B cell (primary cell): Measurements from ENCODE around the gene GPATCH8. TPM values are rescaled to one million over a fixed set of nuclear protein-coding genes. Genes with fewer than 3 reads are reported as not detected.

Source experiments
- ATAC-seq: fragments of 200-7000 bp; cut with Tn5 transposase; one replicate; pipeline ENCODE4 v1.10.0; 2021; ENCODE audit warnings: low read depth, mild to moderate bottlenecking, moderate number of reproducible peaks, moderate library complexity
- CTCF ChIA-PET: fragments of 350-600 bp; sonication (Branson Sonifier 250); formaldehyde crosslinking; loops from one replicate; lab custom pipeline; 2021; ENCODE audit warnings: antibody characterized with exemption, inconsistent platforms; lab: Charles Lee
- POLR2A ChIA-PET: fragments of 350-600 bp; sonication (Branson Sonifier 250); formaldehyde crosslinking; loops from one replicate; lab custom pipeline; 2021; ENCODE audit warnings: antibody characterized with exemption; lab: Charles Lee
- DNase-seq: peaks from one replicate; pipeline ENCODE4 v3.0.0; 2013
- H2AFZ ChIP-seq: 2 replicates; pipeline ENCODE4 v1.6.1; 2012; ENCODE audit warnings: mild to moderate bottlenecking, low read depth, low read length; ENCODE audit not compliant: insufficient read depth, poor library complexity, severe bottlenecking
- H3K27ac ChIP-seq, 2 donors: 1 replicate in 1 of 2; 2 replicates in 1 of 2; pipeline ENCODE4 v1.5.1; 2012 to 2013; ENCODE audit warnings: low read length in 2 of 2, mild to moderate bottlenecking in 2 of 2, moderate library complexity in 1 of 2
- H3K27me3 ChIP-seq, 4 experiments: fragments of 200-600 bp in 1 of 4; sonication (generic) in 1 of 4; replicated peaks in 1 of 4; 1 replicate in 2 of 4; 2 replicates in 2 of 4; pipeline versions ENCODE4 v1.6.1 to v1.7.0; 2013 to 2016; ENCODE audit warnings: low read length in 3 of 4, mild to moderate bottlenecking in 2 of 4, mixed read lengths in 1 of 4, moderate library complexity in 1 of 4; ENCODE audit not compliant: insufficient read depth in 4 of 4, control insufficient read depth in 3 of 4; ENCODE audit errors: control extremely low read depth in 1 of 4
- H3K36me3 ChIP-seq, 2 experiments: replicated peaks in 1 of 2; 1 replicate in 1 of 2; 2 replicates in 1 of 2; pipeline versions ENCODE4 v1.6.1 to v1.7.1; 2013; ENCODE audit warnings: low read length in 1 of 2; ENCODE audit not compliant: insufficient read depth in 2 of 2, control insufficient read depth in 1 of 2; ENCODE audit errors: control extremely low read depth in 1 of 2, extremely low read depth in 1 of 2
- H3K4me1 ChIP-seq, 2 donors: fragments of 200-600 bp in 1 of 2; sonication (generic) in 1 of 2; 1 replicate in 1 of 2; 2 replicates in 1 of 2; pipeline versions ENCODE4 v1.5.1 to v1.6.1; 2013 to 2017; ENCODE audit warnings: low read length in 2 of 2; ENCODE audit not compliant: control insufficient read depth in 2 of 2, insufficient read depth in 2 of 2
- H3K4me2 ChIP-seq: replicated peaks from 2 replicates; pipeline ENCODE3; 2012; ENCODE audit warnings: mild to moderate bottlenecking, low read depth, low read length; ENCODE audit not compliant: poor library complexity, severe bottlenecking
- H3K4me3 ChIP-seq, 5 experiments: fragments of 200-600 bp in 1 of 5; sonication (generic) in 1 of 5; 1 replicate in 3 of 5; 2 replicates in 2 of 5; pipeline versions ENCODE4 v1.5.1 to v1.7.0; 2011 to 2016; ENCODE audit warnings: low read length in 4 of 5, mild to moderate bottlenecking in 4 of 5, low read depth in 2 of 5, control low read depth in 1 of 5, moderate library complexity in 1 of 5; ENCODE audit not compliant: insufficient read depth in 1 of 5; ENCODE audit errors: control extremely low read depth in 1 of 5, extremely low read depth in 1 of 5
- H3K79me2 ChIP-seq: fragments of 200-600 bp; sonication (generic); one replicate; pipeline ENCODE4 v1.6.0; 2016; ENCODE audit warnings: low read length; ENCODE audit not compliant: control insufficient read depth, insufficient read depth
- H3K9ac ChIP-seq: fragments of 200-600 bp; sonication (generic); 2 replicates; pipeline ENCODE4 v1.6.1; 2017; ENCODE audit warnings: mild to moderate bottlenecking, low read length, moderate library complexity
- H3K9me3 ChIP-seq, 3 donors: one replicate each; pipeline versions ENCODE4 v1.6.1 to v1.7.1; 2013; ENCODE audit warnings: low read length in 2 of 3; ENCODE audit not compliant: control insufficient read depth in 2 of 3, insufficient read depth in 1 of 3; ENCODE audit errors: control extremely low read depth in 1 of 3
- H4K20me1 ChIP-seq: 2 replicates; pipeline ENCODE4 v1.6.0; 2012; ENCODE audit warnings: mild to moderate bottlenecking, low read length; ENCODE audit not compliant: insufficient read depth, control insufficient read depth, poor library complexity, severe bottlenecking
- H3K27ac Mint-ChIP-seq: one replicate; pipeline ENCODE4 v1.8.0; 2021; ENCODE audit warnings: mixed read lengths
- H3K27me3 Mint-ChIP-seq: one replicate; pipeline ENCODE4 v1.8.0; 2021; ENCODE audit warnings: mixed read lengths
- H3K4me1 Mint-ChIP-seq: one replicate; pipeline ENCODE4 v1.8.0; 2021; ENCODE audit warnings: mixed read lengths
- H3K4me3 Mint-ChIP-seq: one replicate; pipeline ENCODE4 v1.8.0; 2021; ENCODE audit warnings: mixed read lengths
- H3K9me3 Mint-ChIP-seq: one replicate; pipeline ENCODE4 v1.8.0; 2022; ENCODE audit warnings: mixed read lengths; ENCODE audit not compliant: insufficient read depth
- EZH2 ChIP-seq: IDR thresholded peaks from 2 replicates; pipeline ENCODE4 v1.6.1; 2012; ENCODE audit warnings: borderline replicate concordance, low read depth, mild to moderate bottlenecking, moderate library complexity, low read length; ENCODE audit not compliant: insufficient read depth, poor library complexity, severe bottlenecking
- WGBS: methylation state at CpG from one replicate; pipeline ENCODE4 v1.1.5; 2013; ENCODE audit warnings: missing lambda C conversion rate; ENCODE audit not compliant: insufficient coverage; 5-methylcytosine and 5-hydroxymethylcytosine counted together
- intact Hi-C: fragments of 100-400 bp; cut with micrococcal nuclease; formaldehyde crosslinking; loops from one replicate; pipeline ENCODE4 v1.10.0; 2022
- polyA plus RNA-seq: library from polyadenylated mRNA; depleted of rRNA; stranded (reverse); fragments of >200 nt; gene quantifications from 2 replicates; pipeline ENCODE4 v1.2.3, GENCODE V29; 2012
- total RNA-seq, 2 donors: library from RNA; stranded (reverse); fragments of 120-200 nt in 1 of 2; gene quantifications; 1 replicate in 1 of 2; 2 replicates in 1 of 2; pipeline versions ENCODE4 v1.2.3 to v1.2.4, GENCODE V29; 2013 to 2022
- TF ChIP-seq, protein P1 (sequence below): fragments of 200-600 bp; IDR thresholded peaks from one replicate; pipeline ENCODE4 v1.8.0; 2022; ENCODE audit warnings: antibody characterized with exemption, mild to moderate bottlenecking

Gene GPATCH8
- total and polyA plus RNA-seq, 2 donors (not counting 1 experiment from before 2014, with no cell fraction given), result 28.3 to 83.4 TPM

DNA sequence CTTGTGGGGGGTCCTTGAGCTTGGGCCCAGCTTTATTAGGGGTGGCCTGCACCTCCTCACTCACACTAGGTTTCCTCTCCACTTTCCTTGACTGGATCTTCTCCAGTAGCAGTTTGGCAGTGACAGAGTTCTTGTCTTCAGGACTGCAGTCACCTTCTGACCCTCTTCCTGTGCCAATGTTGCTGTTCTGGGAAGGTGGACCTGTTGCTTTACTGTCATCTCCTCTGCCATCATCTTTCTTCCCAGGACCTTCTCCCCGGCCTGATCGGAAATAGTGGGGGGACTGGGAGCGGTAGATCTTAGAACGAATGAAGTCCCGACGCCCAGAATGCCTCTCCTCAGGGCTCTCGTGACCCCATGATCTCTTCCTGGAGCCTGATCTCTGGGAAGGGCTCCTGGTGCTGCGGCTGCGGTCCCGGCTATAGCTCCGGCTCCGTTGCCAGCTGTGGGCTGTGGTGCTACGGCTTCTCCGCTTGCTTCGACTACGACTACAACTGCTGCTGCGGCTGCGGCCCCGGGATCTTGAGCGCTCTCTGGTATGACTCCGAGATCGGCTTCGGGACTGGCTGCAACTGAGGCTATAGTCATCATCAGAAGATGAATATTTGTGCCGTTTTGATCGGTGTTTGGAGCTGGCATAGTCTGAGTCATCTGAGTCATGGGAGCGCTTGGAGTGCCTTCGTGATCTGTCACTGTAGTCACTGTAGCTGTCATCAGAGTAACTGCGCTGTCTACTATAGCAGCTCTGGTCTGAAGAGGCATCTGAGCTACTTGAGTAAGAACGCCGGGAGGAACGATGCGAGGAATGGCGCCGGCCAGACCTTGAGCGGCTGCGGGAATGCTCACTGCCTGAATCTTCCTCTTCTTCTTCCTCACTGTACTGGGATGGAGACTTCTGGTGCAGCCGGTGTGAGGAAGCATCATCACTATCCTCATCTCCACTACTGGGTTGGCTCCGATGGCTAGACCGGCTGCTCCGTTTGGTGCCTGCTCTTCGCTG lies 104.2 kb downstream of the GPATCH8 start:
- H3K4me1 ChIP-seq, result peaks cover 0 to 11% of the 10 kb centered on the region in 2 donors
- ChIA-PET CTCF (interaction anchor here (0.7 kb wide), 1 partner anchor 10 kb away, joined by 3 read pairs; no protein-coding TSS in a partner anchor), POLR2A (no interaction called here)
- Mint-ChIP-seq H3K9me3 (no peaks in the 10 kb centered on the region), H3K4me1 (peaks cover 7% of the 10 kb centered on the region), H3K4me3 (no peak overlapping the region), H3K27me3 (no peaks in the 10 kb centered on the region), H3K27ac (no peak overlapping the region)
- no peaks in the 10 kb centered on the region for H3K9me3 ChIP-seq
- no peak overlapping the region for H2AFZ ChIP-seq
- peaks cover 0 to 50% of the 10 kb centered on the region in 2 experiments for H3K36me3 ChIP-seq
- H4K20me1 ChIP-seq, result peaks cover 14% of the 10 kb centered on the region
- H3K27me3 ChIP-seq, result no peaks in the 10 kb centered on the region
- TF ChIP-seq EZH2, result no peak
- TF ChIP-seq, protein P1, sequence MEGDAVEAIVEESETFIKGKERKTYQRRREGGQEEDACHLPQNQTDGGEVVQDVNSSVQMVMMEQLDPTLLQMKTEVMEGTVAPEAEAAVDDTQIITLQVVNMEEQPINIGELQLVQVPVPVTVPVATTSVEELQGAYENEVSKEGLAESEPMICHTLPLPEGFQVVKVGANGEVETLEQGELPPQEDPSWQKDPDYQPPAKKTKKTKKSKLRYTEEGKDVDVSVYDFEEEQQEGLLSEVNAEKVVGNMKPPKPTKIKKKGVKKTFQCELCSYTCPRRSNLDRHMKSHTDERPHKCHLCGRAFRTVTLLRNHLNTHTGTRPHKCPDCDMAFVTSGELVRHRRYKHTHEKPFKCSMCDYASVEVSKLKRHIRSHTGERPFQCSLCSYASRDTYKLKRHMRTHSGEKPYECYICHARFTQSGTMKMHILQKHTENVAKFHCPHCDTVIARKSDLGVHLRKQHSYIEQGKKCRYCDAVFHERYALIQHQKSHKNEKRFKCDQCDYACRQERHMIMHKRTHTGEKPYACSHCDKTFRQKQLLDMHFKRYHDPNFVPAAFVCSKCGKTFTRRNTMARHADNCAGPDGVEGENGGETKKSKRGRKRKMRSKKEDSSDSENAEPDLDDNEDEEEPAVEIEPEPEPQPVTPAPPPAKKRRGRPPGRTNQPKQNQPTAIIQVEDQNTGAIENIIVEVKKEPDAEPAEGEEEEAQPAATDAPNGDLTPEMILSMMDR, result no peak
- no peak for DNase-seq
- intact Hi-C loops, result no loop called here
- no peak overlapping the region for H3K4me3 ChIP-seq
- no peak overlapping the region for H3K27ac ChIP-seq
- ATAC-seq, result no peak
- H3K4me2 ChIP-seq, result no peak overlapping the region
- WGBS, result 99% methylated on average over 34 of the region's 41 CpGs
- H3K79me2 ChIP-seq, result no peaks in the 10 kb centered on the region
- H3K9ac ChIP-seq, result no peak overlapping the region
